SIG-M5 (cell line): ENCODE results near the gene PHF10.

Experiments used
- DNase-seq: peaks from one replicate; lab custom pipeline; 2025; lab: John Stamatoyannopoulos, UW

Gene PHF10

GRCh38 chr6:169677096-169677495 lies 47.2 kb downstream of the PHF10 start:
- DNase-seq, result no peak

GRCh38 chr6:169675011-169675410 lies 49.3 kb downstream of the PHF10 start:
- no peak for DNase-seq

- no peak for DNase-seq
Measured at GRCh38 chr6:169671563-169671962, 52.7 kb downstream of the PHF10 start.

- DNase-seq, result no peak
Measured at GRCh38 chr6:169669889-169670288, 54.4 kb downstream of the PHF10 start.

DNA sequence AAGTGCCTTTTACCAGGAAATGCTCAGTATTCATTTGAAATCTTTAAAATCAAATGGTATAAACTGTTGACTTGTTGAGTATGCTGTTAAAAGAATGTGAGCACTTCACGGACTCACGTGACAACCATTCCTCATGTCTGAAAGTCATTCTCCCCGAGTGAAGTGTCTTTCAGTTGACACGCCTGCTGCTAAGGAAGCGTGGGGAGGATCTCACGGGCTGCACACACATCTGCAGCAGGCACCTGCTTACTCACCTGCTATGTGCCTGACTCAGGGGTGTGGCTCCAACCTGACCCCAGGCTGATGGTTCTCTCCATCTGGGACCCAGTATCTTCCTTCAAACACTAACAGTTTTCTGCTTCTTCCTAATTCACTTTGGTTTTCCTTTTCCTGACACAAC lies 55.2 kb downstream of the PHF10 start:
- no peak for DNase-seq

DNA sequence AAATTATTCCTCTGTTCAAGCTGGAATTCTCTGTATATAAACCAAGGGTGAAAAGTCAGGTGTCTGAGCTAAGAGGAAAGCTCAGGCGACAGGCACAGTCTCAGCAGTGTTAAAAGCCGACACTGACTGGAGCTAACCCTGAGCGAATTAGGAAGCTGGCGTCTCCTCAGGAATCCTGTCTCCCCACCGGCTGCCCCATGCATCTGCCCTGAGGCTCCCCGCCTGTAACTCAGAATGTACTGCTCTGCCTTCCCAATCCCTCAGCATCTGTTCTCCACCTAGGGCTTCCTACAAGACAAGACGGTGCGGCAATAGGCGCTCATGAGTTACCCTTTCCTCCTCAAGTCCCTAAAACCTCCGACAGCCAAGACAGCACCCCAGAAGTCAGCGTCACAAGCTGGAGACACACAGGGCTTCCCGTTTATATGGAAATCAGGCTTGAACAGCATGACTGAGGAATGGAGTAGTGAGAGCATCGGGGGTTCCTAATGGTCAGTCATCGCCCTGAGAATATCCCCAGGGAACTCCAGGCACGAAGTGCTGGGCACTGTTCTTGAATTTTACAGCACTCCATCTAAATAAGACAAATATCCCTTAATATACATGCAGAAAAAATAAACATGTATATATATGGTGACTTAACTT lies 56.0 kb downstream of the PHF10 start:
- DNase-seq, result no peak

DNA sequence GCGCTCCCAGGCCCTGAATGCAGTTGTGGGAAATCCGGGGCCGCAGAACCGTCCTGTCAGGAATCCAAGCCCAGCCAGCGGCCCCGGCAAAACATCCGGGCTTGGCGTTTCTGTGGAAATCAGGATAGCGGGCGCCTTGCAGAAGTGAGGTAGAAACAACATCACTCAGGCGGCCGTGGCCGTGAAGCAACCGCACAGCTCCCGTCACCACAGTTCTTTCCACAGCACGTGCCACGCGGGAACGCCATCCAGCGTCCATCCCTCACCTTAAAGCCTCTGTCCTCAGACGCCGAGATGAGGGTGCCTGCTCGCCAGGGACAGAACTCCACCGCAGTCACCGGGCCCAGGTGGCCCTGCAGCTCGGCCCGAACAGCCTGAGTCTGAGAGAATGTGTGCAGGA lies 56.6 kb downstream of the PHF10 start:
- no peak for DNase-seq

DNA sequence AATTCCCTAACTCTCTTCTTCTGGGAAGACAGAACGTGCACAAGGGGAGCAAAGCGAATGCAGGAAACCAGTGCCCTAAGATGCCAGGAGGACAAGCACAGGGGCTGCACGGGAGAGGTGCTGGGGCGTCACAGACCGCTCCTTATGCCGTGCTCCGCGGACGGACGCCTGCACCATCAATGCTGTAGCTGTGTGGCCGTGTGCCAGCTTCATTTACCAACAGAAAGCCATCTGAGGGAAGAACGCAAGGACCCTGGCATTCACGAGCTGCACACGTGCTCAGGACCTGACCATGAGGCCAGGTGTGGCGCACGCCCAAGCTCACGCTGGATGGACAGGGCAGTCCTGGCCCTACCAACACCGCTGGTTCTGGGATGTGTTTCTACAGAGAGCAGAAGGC lies 57.9 kb downstream of the PHF10 start:
- DNase-seq, result no peak

- no peak for DNase-seq
Measured at GRCh38 chr6:169665289-169665688, 59.0 kb downstream of the PHF10 start.

GRCh38 chr6:169664227-169664626 lies 60.1 kb downstream of the PHF10 start:
- no peak for DNase-seq

DNA sequence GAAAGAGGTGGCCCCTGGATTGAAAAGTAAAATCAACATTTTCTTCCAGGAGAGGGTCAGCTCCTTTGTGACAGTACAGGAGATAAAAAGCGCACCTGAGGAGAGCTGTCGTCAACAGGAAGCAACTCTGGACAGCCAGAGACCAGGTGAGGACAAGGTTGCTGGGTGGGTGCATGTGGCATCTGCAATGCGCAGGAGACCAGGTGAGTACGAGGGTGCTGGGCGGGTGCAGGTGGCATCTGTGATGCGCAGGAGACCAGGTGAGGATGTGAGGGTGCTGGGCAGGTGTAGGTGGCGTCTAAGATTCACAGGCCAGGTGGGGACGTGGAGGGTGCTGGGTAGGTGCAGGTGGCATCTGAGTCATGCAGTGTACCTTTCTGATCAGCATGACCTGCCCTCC lies 60.8 kb downstream of the PHF10 start:
- no peak for DNase-seq

GRCh38 chr6:169661391-169661756 lies 62.9 kb downstream of the PHF10 start:
- no peak for DNase-seq

DNA sequence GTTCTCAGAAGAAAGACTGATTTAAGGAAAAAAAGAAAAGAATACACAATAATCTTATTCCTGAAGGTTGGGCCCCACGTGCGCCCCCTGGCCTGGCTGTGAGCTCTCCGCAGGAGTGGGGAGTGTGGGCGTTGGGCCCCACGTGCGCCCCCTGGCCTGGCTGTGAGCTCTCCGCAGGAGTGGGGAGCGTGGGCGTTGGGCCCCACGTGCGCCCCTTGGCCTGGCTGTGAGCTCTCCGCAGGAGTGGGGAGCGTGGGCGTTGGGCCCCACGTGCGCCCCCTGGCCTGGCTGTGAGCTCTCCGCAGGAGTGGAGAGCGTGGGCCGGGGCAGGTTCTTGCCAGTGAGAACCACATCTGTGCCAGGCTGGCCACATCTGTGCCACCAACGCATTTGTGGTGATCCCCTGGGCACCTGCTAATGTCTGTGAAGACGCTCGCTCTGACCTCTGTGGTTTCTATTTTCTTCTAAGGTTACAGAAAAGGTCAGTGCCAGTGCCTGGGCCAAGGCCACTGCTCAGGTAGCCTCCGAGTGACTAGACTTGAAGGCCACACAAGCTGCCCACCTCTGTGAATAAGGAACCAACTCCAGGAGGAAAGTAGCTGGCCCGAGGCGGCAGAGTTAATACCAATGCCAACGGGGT lies 63.4 kb downstream of the PHF10 start:
- no peak for DNase-seq

- no peak for DNase-seq
Measured at GRCh38 chr6:169659820-169660610, 64.3 kb downstream of the PHF10 start.

DNA sequence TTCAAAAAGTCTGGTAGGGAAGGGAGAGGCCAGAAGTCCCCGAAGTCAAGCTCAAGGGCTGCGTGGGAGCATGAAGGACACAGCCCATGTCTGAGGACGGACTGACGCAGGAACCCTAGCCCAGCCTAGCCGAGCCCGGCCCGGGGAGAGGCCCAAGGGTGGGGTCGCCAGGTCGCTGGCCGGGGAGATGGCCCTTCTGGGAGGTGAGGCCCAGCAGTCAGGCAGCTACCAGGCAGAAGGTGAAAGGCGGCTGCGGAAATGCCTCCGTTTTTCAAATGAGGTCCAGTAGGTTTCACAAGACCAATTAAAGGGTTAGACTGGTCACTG lies 67.1 kb downstream of the PHF10 start:
- no peak for DNase-seq

DNA sequence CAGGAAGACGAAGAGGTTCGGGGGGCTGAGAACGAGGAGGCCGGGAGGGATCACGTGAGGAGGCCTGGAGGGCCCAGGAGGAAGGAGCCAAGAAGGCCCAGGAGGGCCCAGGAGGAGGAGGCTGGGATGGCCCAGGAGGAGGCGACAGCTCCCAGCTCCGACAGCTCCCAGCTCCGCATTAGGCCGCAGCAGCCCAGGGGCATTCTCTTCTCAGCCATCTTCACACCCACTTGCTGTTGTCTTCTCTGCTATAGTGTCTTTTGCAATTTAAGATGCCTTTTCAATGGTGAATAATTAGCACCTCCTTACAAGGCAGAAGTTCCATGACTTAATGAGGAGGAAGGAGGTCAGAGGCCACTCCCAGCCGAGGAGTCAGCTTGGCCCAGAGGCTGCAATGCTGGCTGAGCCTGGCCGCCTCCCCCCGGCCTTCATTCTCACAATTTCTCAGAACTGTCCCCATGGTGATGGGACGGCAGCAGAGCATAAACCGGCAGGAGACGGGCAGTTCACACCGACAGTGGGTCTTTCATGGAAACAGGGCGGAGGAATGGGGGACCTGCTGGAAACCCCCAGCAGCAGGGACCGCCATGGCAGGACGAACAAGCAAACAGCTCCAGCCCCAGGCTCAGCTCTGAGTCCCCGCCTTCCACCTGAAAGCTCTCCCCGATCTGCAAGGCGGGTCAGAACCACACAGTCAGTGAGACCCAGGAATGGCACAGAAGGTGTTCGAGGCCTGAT lies 67.6 kb downstream of the PHF10 start:
- no peak for DNase-seq

GRCh38 chr6:169654598-169655391 lies 69.5 kb downstream of the PHF10 start:
- no peak for DNase-seq
